DOHH2 (cell line): ENCODE results near the gene PEX1.

Experiments
- H3F3A ChIP-seq: fragments of 200-600 bp; sonication (generic), shearing (Covaris generic); 2 replicates; pipeline ENCODE4 v1.6.0; 2016; ENCODE audit warnings: antibody characterized with exemption, mild to moderate bottlenecking; ENCODE audit not compliant: control insufficient read depth, insufficient read depth
- H3K27ac ChIP-seq: fragments of 200-600 bp; sonication (generic); 2 replicates; pipeline ENCODE4 v1.5.1; 2014; ENCODE audit warnings: low read depth, mild to moderate bottlenecking, low read length, moderate library complexity
- H3K27me3 ChIP-seq: fragments of 200-600 bp; sonication (generic); 2 replicates; pipeline ENCODE4 v1.6.1; 2014; ENCODE audit warnings: mild to moderate bottlenecking, low read length, mixed read lengths; ENCODE audit not compliant: control insufficient read depth
- H3K36me3 ChIP-seq: fragments of 200-600 bp; sonication (generic); 2 replicates; pipeline ENCODE4 v1.6.1; 2014; ENCODE audit warnings: mild to moderate bottlenecking, low read length, moderate library complexity, mixed read lengths; ENCODE audit not compliant: control insufficient read depth
- H3K4me1 ChIP-seq: fragments of 200-600 bp; sonication (generic); 2 replicates; pipeline ENCODE4 v1.6.1; 2014; ENCODE audit warnings: mild to moderate bottlenecking, low read length, mixed read lengths; ENCODE audit not compliant: control insufficient read depth
- H3K4me2 ChIP-seq: fragments of 200-600 bp; sonication (generic); 2 replicates; pipeline ENCODE4 v1.6.0; 2014; ENCODE audit warnings: mild to moderate bottlenecking, low read length, moderate library complexity
- H3K4me3 ChIP-seq: fragments of 200-600 bp; sonication (generic); 2 replicates; pipeline ENCODE4 v1.5.1; 2014; ENCODE audit warnings: mild to moderate bottlenecking, low read length, mixed read lengths
- H3K79me2 ChIP-seq: fragments of 200-600 bp; sonication (generic); 2 replicates; pipeline ENCODE4 v1.6.1; 2014; ENCODE audit warnings: mild to moderate bottlenecking, low read length, mixed read lengths; ENCODE audit not compliant: control insufficient read depth
- H3K9me2 ChIP-seq: fragments of 200-600 bp; sonication (generic); replicated peaks from 2 replicates; pipeline ENCODE4 v1.6.1; 2014; ENCODE audit warnings: mild to moderate bottlenecking, low read length, mixed read lengths; ENCODE audit not compliant: control insufficient read depth
- H3K9me3 ChIP-seq: fragments of 200-600 bp; sonication (generic); 2 replicates; pipeline ENCODE4 v1.6.1; 2014; ENCODE audit warnings: antibody characterized with exemption, low read length, mixed read lengths; ENCODE audit not compliant: control insufficient read depth, insufficient read depth
- H4K20me1 ChIP-seq: fragments of 200-600 bp; sonication (generic); 2 replicates; pipeline ENCODE4 v1.6.0; 2014; ENCODE audit warnings: low read depth, mild to moderate bottlenecking, antibody characterized with exemption, low read length, moderate library complexity; ENCODE audit not compliant: control insufficient read depth, insufficient read depth
- EZH2phosphoT487 ChIP-seq: fragments of 200-600 bp; sonication (generic); IDR thresholded peaks from 2 replicates; pipeline ENCODE4 v1.6.1; 2017; ENCODE audit warnings: borderline replicate concordance, mild to moderate bottlenecking, antibody characterized with exemption, low read length, moderate library complexity, mixed read lengths
- TF ChIP-seq, protein P1 (sequence below): fragments of 200-600 bp; sonication (generic); IDR thresholded peaks from one replicate; pipeline ENCODE4 v1.5.1; 2014; ENCODE audit warnings: antibody characterized with exemption, mild to moderate bottlenecking, low read depth, low read length; ENCODE audit not compliant: poor library complexity, severe bottlenecking

Gene PEX1

DNA sequence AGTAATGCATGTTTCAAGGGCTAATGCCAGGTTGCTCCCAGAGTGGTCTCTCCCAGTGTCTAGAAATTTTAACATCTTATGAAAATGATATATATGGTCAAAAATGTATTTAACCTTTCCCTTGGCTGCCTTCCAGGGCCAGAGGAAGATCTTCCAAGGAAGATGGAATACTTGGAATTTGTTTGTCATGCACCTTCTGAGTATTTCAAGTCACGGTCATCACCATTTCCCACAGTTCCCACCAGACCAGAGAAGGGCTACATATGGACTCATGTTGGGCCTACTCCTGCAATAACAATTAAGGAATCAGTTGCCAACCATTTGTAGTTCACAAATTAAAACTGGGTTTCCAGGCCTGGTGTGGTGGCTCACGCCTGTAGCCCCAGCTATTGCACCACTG is 72.1 kb downstream of the PEX1 start:
- H3K27me3 ChIP-seq = no peaks in the 10 kb centered on the region
- peaks cover 6% of the 10 kb centered on the region for H3F3A ChIP-seq
- no peak overlapping the region for H3K4me3 ChIP-seq
- no peak overlapping the region for H3K27ac ChIP-seq
- no peaks in the 10 kb centered on the region for H4K20me1 ChIP-seq
- H3K4me1 ChIP-seq = no peaks in the 10 kb centered on the region
- H3K4me2 ChIP-seq = no peak overlapping the region
- H3K79me2 ChIP-seq = no peaks in the 10 kb centered on the region
- TF ChIP-seq, protein P1, sequence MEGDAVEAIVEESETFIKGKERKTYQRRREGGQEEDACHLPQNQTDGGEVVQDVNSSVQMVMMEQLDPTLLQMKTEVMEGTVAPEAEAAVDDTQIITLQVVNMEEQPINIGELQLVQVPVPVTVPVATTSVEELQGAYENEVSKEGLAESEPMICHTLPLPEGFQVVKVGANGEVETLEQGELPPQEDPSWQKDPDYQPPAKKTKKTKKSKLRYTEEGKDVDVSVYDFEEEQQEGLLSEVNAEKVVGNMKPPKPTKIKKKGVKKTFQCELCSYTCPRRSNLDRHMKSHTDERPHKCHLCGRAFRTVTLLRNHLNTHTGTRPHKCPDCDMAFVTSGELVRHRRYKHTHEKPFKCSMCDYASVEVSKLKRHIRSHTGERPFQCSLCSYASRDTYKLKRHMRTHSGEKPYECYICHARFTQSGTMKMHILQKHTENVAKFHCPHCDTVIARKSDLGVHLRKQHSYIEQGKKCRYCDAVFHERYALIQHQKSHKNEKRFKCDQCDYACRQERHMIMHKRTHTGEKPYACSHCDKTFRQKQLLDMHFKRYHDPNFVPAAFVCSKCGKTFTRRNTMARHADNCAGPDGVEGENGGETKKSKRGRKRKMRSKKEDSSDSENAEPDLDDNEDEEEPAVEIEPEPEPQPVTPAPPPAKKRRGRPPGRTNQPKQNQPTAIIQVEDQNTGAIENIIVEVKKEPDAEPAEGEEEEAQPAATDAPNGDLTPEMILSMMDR = no peak
- no peak for TF ChIP-seq EZH2phosphoT487
- H3K9me3 ChIP-seq = no peaks in the 10 kb centered on the region
- no peaks in the 10 kb centered on the region for H3K9me2 ChIP-seq
- H3K36me3 ChIP-seq = peaks cover 47% of the 10 kb centered on the region

DNA sequence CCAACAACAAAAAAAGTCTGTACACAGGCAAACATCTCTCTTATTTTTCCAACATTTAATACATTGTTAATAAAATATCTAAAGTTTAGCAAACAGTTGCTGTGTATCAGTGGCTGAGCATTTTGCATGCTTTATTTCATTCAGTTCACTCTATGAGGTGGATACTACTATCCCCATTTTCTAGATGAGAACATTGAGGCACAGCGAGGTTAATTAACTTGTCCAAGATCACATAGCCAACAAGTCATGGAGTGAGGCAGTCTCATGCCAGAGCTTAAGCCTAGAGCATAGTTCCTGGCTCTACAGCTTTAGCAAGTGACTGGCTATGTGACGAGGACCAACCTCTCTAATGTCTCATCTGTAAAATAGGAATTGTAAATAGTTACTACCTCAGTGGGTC is 76.7 kb downstream of the PEX1 start:
- no peaks in the 10 kb centered on the region for H3K9me3 ChIP-seq
- H3K27me3 ChIP-seq = no peaks in the 10 kb centered on the region
- TF ChIP-seq, protein P1 = no peak
- TF ChIP-seq EZH2phosphoT487 = no peak
- H3F3A ChIP-seq = peaks cover 2% of the 10 kb centered on the region; the same call in 1 of the 2 replicates
- peaks cover 70% of the 10 kb centered on the region for H3K36me3 ChIP-seq
- H3K4me2 ChIP-seq = no peak overlapping the region
- H3K4me3 ChIP-seq = no peak overlapping the region
- peaks cover 5% of the 10 kb centered on the region; the same call in 1 of the 2 replicates for H3K79me2 ChIP-seq
- no peaks in the 10 kb centered on the region for H4K20me1 ChIP-seq
- H3K9me2 ChIP-seq = no peaks in the 10 kb centered on the region
- H3K27ac ChIP-seq = no peak overlapping the region
- H3K4me1 ChIP-seq = peaks cover 14% of the 10 kb centered on the region

DNA sequence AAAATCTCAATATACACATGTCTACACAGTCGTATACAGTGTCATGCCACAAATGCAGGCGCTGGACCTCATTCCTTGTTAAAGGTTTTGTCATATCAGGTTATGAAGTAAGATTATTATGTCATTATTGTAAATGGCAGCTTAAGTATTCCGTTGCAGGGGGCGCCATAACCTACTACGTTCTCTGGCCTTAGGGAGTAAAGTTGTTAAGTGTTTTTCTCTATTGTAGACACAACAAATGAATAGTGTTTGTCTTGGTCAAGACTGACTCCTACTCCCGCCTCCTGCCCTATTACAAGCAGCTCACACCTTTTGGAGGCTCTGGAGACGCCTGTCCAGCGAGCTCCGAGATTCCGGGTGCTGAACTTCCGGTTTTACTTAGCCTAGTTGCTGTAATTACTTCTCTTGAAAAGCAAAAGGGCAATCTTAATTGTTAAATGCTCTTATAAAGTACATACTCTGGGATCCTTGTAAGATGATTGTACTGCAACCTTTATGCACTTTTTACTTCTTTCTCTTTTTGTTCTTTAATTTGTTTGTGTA is 80.0 kb downstream of the PEX1 start:
- Histone ChIP-seq H3K4me1 (peaks cover 17% of the 10 kb centered on the region), H3F3A (peaks cover 2% of the 10 kb centered on the region; the same call in 1 of the 2 replicates), H3K9me2 (no peaks in the 10 kb centered on the region), H3K36me3 (peaks cover 44% of the 10 kb centered on the region), H3K4me2 (peak overlapping the region; percentile 71), H3K9me3 (no peaks in the 10 kb centered on the region), H4K20me1 (no peaks in the 10 kb centered on the region), H3K79me2 (peaks cover 5% of the 10 kb centered on the region; the same call in 1 of the 2 replicates), H3K27ac (peak overlapping the region; percentile 67), H3K27me3 (no peaks in the 10 kb centered on the region), H3K4me3 (peak overlapping the region; percentile 93)
- TF ChIP-seq EZH2phosphoT487 = no peak
- TF ChIP-seq, protein P1 = peak; percentile 96
